PC-3 (cell line): ENCODE results near the gene VEGFD.

Source experiments
- EZH2 ChIP-seq: fragments of 300-600 bp; sonication (generic); IDR thresholded peaks from one replicate; pipeline ENCODE4 v1.6.1; 2017; ENCODE audit warnings: antibody characterized with exemption, mild to moderate bottlenecking, low read length; ENCODE audit not compliant: unreplicated experiment
- TF ChIP-seq, protein P1 (sequence below): fragments of 300-600 bp; sonication (generic); conservative IDR thresholded peaks from 2 replicates; pipeline ENCODE4 v1.5.1; 2017; ENCODE audit warnings: antibody characterized with exemption, low read depth, mild to moderate bottlenecking, low read length

DNA sequence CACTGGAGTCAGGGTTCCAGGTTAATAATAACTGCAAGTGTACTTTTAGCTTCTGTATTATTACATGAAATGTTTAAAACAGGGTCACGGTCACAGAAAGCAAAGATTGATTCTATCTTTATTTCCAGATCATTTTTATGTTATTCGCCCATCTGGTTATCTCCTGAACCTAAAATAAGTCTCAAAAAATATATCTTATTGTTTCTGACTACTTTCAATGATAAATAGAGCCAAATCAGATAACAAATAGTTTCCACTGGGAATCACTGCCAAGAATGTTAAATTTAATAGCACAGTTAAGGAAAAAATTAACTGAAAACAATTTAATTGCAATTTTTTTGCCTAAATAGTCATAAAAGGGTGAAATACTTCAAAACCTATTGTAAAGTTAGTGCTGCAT is 17.2 kb upstream of the VEGFD start:
- TF ChIP-seq, protein P1, sequence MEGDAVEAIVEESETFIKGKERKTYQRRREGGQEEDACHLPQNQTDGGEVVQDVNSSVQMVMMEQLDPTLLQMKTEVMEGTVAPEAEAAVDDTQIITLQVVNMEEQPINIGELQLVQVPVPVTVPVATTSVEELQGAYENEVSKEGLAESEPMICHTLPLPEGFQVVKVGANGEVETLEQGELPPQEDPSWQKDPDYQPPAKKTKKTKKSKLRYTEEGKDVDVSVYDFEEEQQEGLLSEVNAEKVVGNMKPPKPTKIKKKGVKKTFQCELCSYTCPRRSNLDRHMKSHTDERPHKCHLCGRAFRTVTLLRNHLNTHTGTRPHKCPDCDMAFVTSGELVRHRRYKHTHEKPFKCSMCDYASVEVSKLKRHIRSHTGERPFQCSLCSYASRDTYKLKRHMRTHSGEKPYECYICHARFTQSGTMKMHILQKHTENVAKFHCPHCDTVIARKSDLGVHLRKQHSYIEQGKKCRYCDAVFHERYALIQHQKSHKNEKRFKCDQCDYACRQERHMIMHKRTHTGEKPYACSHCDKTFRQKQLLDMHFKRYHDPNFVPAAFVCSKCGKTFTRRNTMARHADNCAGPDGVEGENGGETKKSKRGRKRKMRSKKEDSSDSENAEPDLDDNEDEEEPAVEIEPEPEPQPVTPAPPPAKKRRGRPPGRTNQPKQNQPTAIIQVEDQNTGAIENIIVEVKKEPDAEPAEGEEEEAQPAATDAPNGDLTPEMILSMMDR = no peak
- no peak for TF ChIP-seq EZH2
